ENCODE data around the gene CYP3A5.
A peak's percentile ranks its signal among the peaks of the same experiment; 100 is the strongest.

The CYP3A5 gene

DNA sequence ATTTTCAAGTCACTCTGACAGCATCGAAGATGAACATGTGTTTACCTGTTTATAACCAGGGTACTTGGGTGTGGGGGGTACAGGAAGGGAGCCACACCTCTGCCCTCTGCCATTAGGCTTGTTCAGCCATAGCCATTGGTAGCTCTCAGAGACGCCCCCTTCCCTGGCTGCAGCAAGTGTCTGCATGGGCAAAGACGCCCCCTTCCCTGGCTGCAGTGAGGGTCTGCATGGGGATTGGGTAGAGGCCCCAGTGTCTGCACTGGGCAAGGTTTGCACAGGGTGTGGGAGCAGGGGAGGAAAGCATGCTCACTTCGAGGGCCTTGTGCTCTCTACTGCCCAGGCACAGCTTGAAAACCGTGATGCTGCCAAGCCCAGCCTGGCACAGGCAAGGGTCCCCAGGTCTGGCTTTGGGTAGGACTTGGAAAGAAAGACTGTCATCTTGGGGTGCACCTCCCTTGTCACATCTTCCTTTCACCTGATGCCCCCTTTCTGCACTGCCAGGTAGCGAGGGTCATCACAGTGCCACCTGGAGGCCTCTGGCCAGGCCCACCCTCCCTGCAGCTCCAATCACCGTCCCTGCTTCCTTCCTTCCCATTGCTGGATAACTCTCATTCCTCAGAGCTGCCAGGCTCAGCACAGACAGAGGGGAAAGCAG, 78.0 kb downstream of the CYP3A5 start:
- TF ChIP-seq, protein P1, sequence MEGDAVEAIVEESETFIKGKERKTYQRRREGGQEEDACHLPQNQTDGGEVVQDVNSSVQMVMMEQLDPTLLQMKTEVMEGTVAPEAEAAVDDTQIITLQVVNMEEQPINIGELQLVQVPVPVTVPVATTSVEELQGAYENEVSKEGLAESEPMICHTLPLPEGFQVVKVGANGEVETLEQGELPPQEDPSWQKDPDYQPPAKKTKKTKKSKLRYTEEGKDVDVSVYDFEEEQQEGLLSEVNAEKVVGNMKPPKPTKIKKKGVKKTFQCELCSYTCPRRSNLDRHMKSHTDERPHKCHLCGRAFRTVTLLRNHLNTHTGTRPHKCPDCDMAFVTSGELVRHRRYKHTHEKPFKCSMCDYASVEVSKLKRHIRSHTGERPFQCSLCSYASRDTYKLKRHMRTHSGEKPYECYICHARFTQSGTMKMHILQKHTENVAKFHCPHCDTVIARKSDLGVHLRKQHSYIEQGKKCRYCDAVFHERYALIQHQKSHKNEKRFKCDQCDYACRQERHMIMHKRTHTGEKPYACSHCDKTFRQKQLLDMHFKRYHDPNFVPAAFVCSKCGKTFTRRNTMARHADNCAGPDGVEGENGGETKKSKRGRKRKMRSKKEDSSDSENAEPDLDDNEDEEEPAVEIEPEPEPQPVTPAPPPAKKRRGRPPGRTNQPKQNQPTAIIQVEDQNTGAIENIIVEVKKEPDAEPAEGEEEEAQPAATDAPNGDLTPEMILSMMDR (IDR thresholded peaks at IDR 0.05; ENCODE audit: extremely low read depth, insufficient read depth, missing control alignments), result no peak
- in situ Hi-C loops (cut with MboI; ENCODE audit: low pct_unique_long_range_greater_than_20kb, low sequenced_read_pairs, unreplicated experiment), result no loop called here
- peak; percentile 3 for DNase-seq (ENCODE audit: low spot score)

DNA sequence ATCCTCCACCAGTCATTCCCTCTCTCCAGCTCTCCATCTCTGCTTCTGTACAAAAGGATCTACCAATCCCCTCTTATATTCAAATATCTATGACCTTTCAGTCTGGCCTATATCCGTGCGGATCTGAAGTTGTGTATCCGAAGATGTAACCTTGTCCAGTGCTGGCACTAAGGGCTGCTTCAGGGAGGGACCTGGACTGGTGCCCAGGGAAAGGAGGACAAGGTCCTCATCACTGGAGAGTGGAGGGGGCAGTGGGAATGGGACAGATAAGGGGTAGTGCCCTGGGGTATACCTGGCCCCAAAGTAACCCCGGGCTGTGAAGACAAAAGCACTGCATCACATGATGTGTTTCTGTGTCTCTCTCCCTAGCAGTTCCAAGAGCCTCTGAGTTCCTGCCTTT, 80.0 kb downstream of the CYP3A5 start:
- in situ Hi-C loops (cut with MboI; ENCODE audit: low pct_unique_long_range_greater_than_20kb, low sequenced_read_pairs, unreplicated experiment), result no loop called here

More for the DNA sequence above, 80.0 kb downstream of the CYP3A5 start:
- DNase-seq (ENCODE audit: low spot score), result no peak
- TF ChIP-seq, protein P1 (IDR thresholded peaks at IDR 0.05; ENCODE audit: extremely low read depth, insufficient read depth, missing control alignments), result no peak
